Measurements from ENCODE around the gene DPYD. TPM values are rescaled to one million over a fixed set of nuclear protein-coding genes. Genes with fewer than 3 reads are reported as not detected.

The DPYD gene
- total RNA-seq, 2 donors from 2014 or later: 52.3 to 53.6 TPM

DNA sequence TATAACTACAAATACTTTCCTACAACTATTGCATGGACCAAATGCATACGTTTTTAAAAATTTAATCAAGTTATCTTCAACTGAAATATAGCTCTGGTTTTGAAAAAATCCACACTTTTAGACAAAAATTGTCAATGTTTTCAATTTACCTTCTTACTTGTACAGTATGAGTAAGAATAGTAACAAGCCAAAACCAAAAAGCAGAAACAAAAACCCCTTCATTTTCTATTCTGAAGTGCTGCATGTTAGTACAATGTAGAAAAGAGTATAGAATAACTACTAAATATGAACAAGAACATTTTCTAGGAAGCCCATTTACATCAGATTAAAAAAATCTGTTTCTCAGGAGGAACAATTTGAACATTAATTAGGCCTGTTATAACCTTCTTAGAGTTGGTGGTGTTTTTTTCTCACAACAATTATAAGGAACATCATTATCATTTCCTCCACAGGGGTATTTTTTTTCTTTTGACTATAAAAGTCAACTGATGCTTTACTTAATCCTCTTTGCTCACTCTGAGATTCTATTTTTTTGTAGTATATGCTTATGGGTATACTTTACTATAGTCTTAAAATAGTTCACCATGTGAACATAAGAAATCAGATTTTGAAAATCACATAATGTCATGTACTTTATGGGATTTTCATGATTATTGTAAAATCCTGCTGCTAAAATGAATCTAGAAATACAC, 723.9 kb downstream of the DPYD start:
- no peak for ATAC-seq
- no peak overlapping the region for H3K4me3 Mint-ChIP-seq
- peaks cover 3% of the 10 kb centered on the region for H3K4me1 Mint-ChIP-seq
- no peak overlapping the region for H3K27ac Mint-ChIP-seq
- no peaks in the 10 kb centered on the region for H3K27me3 Mint-ChIP-seq
- no peaks in the 10 kb centered on the region for H3K9me3 ChIP-seq (ENCODE audit: control insufficient read depth, low read length, poor library complexity, severe bottlenecking)
- peaks cover 7% of the 10 kb centered on the region for H3K36me3 Mint-ChIP-seq (ENCODE audit: low read depth)
- no peak for DNase-seq

DNA sequence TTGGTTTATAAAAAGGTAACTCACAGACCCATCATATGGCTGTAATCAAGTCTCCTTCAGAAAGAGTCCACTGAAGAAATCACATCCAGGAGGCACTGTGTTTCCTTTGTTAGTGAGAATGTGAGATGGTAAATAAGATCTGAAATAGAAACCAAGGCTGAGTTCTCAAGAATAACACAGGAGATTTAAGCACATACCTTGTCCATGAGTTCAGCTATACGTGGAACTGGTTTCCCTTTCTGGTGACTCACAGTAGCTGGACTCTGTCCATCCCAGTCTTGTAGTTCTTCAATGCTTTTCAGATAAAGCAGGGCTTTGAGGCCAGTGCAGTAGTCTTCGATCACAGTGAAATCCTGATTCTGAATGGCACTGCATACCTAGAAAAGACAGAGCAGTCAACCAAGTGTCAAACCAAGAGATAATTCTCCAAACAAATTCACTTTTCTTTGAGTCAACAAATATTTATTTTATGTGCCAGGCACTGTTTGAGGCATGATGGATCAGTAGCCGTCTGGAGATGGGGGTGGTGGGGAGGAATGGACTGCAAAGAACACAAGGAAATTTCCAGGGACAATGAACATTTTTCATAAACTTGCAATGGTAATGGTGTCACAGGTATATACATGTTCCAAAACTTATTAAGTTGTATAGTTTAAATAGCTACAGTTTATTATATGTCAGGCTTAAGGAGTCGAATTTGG, 727.8 kb downstream of the DPYD start:
- Mint-ChIP-seq H3K27ac (no peak overlapping the region), H3K27me3 (no peaks in the 10 kb centered on the region), H3K4me1 (peaks cover 4% of the 10 kb centered on the region), H3K4me3 (no peak overlapping the region), H3K36me3 (ENCODE audit: low read depth) (peaks cover 14% of the 10 kb centered on the region)
- H3K9me3 ChIP-seq (ENCODE audit: control insufficient read depth, low read length, poor library complexity, severe bottlenecking): no peaks in the 10 kb centered on the region
- DNase-seq: no peak
- no peak for ATAC-seq

DNA sequence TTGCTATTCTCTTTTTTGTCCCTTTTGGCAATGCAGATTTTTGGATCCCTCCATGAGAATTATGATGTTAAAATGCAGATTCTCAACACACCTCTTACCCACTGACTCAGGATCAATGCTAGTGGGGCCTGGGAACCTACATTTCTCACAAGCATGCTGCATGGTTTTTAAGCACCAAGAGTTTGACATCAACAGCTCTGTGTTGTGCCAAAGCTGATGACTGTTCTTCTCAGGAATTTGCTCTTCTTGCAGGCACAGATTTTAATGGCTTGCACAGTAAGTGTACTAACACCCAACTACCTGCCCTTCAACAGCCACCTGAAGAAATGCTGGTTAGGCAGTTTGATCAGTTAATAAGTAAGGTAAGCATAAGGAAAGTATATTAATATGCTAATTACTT, 730.5 kb downstream of the DPYD start:
- no peak overlapping the region for H3K27ac Mint-ChIP-seq
- no peak overlapping the region for H3K4me3 Mint-ChIP-seq
- no peaks in the 10 kb centered on the region for H3K9me3 ChIP-seq (ENCODE audit: control insufficient read depth, low read length, poor library complexity, severe bottlenecking)
- H3K36me3 Mint-ChIP-seq (ENCODE audit: low read depth): peaks cover 10% of the 10 kb centered on the region
- no peak for ATAC-seq
- H3K4me1 Mint-ChIP-seq: peaks cover 4% of the 10 kb centered on the region
- no peaks in the 10 kb centered on the region for H3K27me3 Mint-ChIP-seq
- no peak for DNase-seq

DNA sequence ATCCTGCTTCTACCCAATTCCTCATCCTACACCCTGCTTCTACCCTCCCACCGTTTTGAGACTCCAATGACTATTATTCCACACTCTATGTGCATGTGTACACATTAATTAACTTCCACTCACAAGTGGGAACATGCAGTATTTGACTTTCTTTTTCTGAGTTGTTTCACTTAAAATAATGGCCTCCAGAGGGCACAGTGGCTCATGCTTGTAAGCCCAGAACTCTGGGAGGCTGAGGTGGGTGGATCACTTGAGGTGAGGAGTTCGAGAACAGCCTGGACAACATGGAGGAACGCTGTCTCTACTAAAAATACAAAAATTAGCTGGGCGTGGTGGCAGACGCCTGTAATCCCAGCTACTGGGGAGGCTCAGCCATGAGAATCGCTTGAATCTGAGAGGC, 734.5 kb downstream of the DPYD start:
- no peak overlapping the region for H3K4me3 Mint-ChIP-seq
- H3K9me3 ChIP-seq (ENCODE audit: control insufficient read depth, low read length, poor library complexity, severe bottlenecking): no peaks in the 10 kb centered on the region
- ATAC-seq (no peak), DNase-seq (no peak)
- H3K4me1 Mint-ChIP-seq: no peaks in the 10 kb centered on the region
- H3K36me3 Mint-ChIP-seq (ENCODE audit: low read depth): peaks cover 8% of the 10 kb centered on the region
- H3K27ac Mint-ChIP-seq: no peak overlapping the region
- no peaks in the 10 kb centered on the region for H3K27me3 Mint-ChIP-seq

DNA sequence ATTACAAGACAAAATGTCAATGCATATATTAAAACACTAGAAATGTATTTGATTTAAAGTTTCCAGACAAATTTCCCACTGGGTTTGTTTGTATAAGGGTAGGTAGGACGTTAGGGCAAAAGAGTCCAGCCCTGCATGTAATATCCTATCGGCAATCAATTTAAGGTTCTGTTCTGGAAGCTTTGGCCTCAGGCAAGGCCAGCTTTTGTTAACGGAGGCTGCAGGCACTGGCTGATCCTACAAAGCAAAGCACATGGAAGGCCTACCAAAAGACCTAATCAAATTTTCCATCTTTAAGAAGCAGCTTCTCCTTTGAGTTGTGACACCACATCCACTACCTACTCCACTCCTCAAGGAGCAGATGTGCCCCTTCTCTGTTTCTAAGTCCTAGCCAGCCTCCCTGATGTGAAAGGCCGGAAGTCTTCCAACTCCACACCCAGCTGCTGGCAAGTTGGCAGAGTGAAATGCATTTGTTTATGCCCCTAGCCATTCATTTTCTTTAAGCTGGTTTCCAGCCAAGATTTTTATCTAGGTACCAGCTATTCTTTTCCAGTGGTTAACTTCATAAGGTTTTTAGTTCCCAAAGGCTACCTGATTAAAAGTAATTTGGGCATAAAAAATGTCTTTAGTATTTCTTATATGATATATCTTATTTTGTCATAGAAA, 746.7 kb downstream of the DPYD start:
- DNase-seq (no peak), ATAC-seq (no peak)
- H3K27ac Mint-ChIP-seq: no peak overlapping the region
- no peaks in the 10 kb centered on the region for H3K27me3 Mint-ChIP-seq
- no peaks in the 10 kb centered on the region for H3K4me1 Mint-ChIP-seq
- H3K9me3 ChIP-seq (ENCODE audit: control insufficient read depth, low read length, poor library complexity, severe bottlenecking): no peaks in the 10 kb centered on the region
- H3K36me3 Mint-ChIP-seq (ENCODE audit: low read depth): no peaks in the 10 kb centered on the region
- no peak overlapping the region for H3K4me3 Mint-ChIP-seq

DNA sequence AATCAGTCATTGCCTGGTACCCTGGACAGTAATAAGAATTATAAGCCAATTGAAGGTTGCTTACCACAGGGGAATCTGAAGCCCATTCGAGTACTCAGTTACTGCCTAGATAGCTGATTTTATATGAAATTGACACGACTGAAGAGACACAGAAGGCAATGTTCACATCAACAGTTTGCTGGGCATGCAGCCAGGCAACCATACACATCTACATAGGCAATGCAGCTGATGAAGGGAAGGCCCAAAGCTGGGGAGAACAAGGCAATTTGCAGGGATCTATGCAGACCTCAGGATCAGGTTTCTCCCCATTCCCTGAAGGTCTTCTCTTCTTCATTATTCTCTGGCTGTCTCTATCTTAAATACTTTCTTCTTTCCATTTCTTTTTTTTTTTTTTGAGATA, 750.5 kb downstream of the DPYD start:
- Mint-ChIP-seq H3K27ac (no peak overlapping the region), H3K4me1 (no peaks in the 10 kb centered on the region), H3K4me3 (no peak overlapping the region), H3K36me3 (ENCODE audit: low read depth) (no peaks in the 10 kb centered on the region), H3K27me3 (no peaks in the 10 kb centered on the region)
- no peak for ATAC-seq
- DNase-seq: no peak
- H3K9me3 ChIP-seq (ENCODE audit: control insufficient read depth, low read length, poor library complexity, severe bottlenecking): no peaks in the 10 kb centered on the region

DNA sequence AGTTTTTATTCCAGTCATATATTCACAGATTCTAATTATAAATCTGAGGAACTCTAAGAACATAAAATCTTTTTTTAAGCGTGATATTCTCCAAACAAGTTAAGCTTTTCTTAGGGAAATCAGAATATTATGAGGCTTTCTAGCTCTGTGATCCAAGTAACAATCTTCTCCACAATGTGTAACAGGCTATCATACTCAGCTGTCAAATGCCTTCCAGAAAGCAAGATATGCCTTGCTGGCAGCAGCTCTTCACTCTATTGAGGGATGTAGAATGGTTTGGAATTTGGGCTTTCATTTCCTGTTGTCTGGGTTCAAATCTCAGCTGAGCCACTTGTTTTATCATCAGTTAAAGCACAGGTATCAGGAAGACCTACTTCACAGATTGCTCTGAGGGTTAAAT, 752.8 kb downstream of the DPYD start:
- H3K27me3 Mint-ChIP-seq: no peaks in the 10 kb centered on the region
- DNase-seq (no peak), ATAC-seq (no peak)
- no peaks in the 10 kb centered on the region for H3K4me1 Mint-ChIP-seq
- H3K27ac Mint-ChIP-seq: no peak overlapping the region
- no peaks in the 10 kb centered on the region for H3K36me3 Mint-ChIP-seq (ENCODE audit: low read depth)
- no peak overlapping the region for H3K4me3 Mint-ChIP-seq
- no peaks in the 10 kb centered on the region for H3K9me3 ChIP-seq (ENCODE audit: control insufficient read depth, low read length, poor library complexity, severe bottlenecking)

DNA sequence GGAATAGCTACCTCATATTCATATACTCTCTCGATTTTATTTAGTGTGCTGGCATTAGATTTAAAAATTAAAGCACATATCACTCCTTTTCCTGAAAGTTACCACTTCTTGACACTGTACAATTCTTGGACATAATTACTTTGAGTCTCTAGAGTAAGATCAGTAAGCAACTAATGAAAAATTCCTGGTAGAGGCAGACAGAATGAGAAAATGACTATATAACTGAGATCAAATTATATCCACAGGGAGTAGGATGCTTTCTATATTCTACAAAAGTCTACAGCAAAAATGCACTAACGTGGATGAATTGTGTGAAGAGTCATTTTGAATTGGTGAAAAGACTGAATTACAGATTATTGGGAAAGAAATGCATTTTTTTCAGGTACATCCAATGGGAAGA, 753.6 kb downstream of the DPYD start:
- Mint-ChIP-seq H3K4me1 (no peaks in the 10 kb centered on the region), H3K4me3 (no peak overlapping the region)

DNA sequence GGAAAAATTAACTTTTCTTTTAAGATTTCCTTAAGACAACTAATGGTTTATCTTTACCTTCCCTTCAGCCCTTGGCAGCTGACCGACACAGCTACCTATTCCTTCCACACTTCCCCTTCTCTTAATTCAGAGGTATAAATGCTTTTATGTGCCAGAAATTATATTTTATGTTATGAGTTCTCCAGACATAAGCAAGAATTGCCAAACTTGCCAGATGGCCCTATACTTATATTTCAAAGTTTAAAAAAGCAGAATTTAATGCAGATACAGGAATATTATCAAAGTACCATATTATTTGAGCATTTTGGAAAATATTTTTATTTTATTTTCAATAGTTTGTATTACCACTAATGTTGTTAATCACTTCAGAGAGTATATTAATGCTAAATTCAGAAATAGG, 754.2 kb downstream of the DPYD start:
- no peaks in the 10 kb centered on the region for H3K36me3 Mint-ChIP-seq (ENCODE audit: low read depth)
- no peak overlapping the region for H3K27ac Mint-ChIP-seq
- H3K27me3 Mint-ChIP-seq: no peaks in the 10 kb centered on the region
- H3K4me3 Mint-ChIP-seq: no peak overlapping the region
- no peak for DNase-seq
- no peaks in the 10 kb centered on the region for H3K9me3 ChIP-seq (ENCODE audit: control insufficient read depth, low read length, poor library complexity, severe bottlenecking)
- no peak for ATAC-seq
- no peaks in the 10 kb centered on the region for H3K4me1 Mint-ChIP-seq

More for the DNA sequence above, 753.6 kb downstream of the DPYD start:
- no peaks in the 10 kb centered on the region for H3K36me3 Mint-ChIP-seq (ENCODE audit: low read depth)
- H3K27ac Mint-ChIP-seq: no peak overlapping the region
- ATAC-seq (no peak), DNase-seq (no peak)
- H3K9me3 ChIP-seq (ENCODE audit: control insufficient read depth, low read length, poor library complexity, severe bottlenecking): no peaks in the 10 kb centered on the region
- H3K27me3 Mint-ChIP-seq: no peaks in the 10 kb centered on the region

DNA sequence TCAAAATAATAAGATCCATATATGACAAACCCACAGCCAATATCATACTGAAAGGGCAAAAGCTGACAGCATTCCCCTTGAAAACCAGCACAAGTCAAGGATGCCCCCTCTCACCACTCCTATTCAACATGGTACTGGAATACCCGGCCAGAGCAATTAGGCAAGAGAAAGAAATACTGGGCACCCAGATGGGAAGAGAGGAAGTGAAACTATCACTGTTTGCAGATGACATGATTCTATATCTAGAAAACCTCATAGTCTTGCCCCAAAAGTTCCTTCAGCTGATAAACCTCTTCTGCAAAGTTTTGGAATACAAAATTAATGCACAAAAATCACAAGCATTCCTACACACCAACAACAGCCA, 756.6 kb downstream of the DPYD start:
- no peak overlapping the region for H3K27ac Mint-ChIP-seq
- DNase-seq: no peak
- no peaks in the 10 kb centered on the region for H3K9me3 ChIP-seq (ENCODE audit: control insufficient read depth, low read length, poor library complexity, severe bottlenecking)
- H3K27me3 Mint-ChIP-seq: no peaks in the 10 kb centered on the region
- H3K4me3 Mint-ChIP-seq: no peak overlapping the region
- H3K4me1 Mint-ChIP-seq: no peaks in the 10 kb centered on the region
- H3K36me3 Mint-ChIP-seq (ENCODE audit: low read depth): no peaks in the 10 kb centered on the region
- no peak for ATAC-seq

DNA sequence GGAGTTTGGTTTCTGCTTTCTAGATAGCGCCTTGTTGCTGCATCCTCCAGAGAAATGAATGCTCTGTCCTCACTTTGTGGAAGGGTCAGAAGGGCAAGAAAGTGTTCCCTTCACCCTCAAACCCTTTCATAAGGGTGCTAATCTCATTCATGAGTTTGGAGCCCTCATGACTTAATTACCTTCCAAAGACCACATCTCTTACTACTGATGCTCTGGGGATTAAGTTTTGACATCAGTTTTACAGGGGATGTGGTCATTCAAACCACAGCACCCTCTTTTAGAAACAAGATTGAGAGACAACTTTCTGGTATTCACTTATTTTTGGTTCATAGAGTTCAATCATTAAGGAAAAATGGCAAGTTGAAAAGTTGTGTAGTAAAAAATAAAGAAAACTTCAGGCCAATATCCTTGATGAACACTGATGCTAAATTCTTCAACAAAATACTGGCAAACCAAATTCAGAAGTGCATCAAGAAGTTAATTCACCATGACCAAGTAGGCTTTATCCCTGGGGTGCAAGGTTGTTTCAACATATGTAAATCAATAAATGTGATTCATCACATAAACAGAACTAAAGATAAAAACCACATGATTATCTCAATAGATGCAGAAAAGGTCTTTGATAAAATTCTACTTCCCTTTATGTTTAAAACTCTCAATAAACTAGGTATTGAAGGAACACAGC, 757.1 kb downstream of the DPYD start:
- Mint-ChIP-seq H3K4me3 (no peak overlapping the region), H3K27me3 (no peaks in the 10 kb centered on the region), H3K36me3 (ENCODE audit: low read depth) (no peaks in the 10 kb centered on the region), H3K27ac (no peak overlapping the region), H3K4me1 (no peaks in the 10 kb centered on the region)
- DNase-seq: no peak
- H3K9me3 ChIP-seq (ENCODE audit: control insufficient read depth, low read length, poor library complexity, severe bottlenecking): no peaks in the 10 kb centered on the region
- ATAC-seq: no peak

DNA sequence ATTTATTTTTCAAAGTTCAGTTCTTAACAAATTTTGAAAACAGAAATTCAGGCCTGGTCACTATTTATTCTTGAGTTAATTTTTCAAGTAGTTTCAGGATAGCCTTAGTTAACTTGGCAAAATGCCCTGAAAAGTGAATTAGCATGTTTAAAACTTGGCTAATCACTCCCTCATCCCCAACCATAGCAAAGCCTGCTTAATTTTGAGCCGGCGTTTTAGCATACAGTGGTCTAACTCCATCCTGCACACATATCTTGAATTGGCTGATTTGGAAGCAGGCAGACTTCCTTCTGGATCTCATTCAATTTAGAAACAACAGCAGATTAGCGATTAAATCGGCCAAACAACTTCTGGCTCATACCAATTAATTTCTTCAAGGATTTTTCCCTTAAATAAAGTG, 760.0 kb downstream of the DPYD start:
- Mint-ChIP-seq H3K36me3 (ENCODE audit: low read depth) (no peaks in the 10 kb centered on the region), H3K4me3 (no peak overlapping the region), H3K27me3 (no peaks in the 10 kb centered on the region), H3K27ac (no peak overlapping the region), H3K4me1 (no peaks in the 10 kb centered on the region)
- ATAC-seq (no peak), DNase-seq (no peak)
- H3K9me3 ChIP-seq (ENCODE audit: control insufficient read depth, low read length, poor library complexity, severe bottlenecking): no peaks in the 10 kb centered on the region

DNA sequence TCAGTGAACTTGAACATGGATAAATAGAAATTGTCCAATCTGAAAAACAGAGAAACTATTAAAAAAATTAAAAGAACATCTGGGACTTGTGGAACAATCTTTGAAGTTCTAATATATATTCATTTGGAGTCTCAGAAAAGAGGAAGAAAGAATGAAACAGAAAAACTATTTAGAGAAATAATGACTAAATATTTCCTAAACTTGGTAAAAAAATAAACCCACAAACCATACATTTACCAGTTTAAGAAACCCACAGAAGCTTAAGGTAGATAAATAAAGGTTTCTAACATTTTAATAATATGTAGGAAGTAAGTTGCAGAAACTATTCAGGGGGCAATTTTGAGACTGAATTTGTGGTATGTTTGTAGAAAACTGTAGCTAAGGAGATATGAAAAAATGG, 761.5 kb downstream of the DPYD start:
- H3K9me3 ChIP-seq (ENCODE audit: control insufficient read depth, low read length, poor library complexity, severe bottlenecking): no peaks in the 10 kb centered on the region
- ATAC-seq (no peak), DNase-seq (no peak)
- H3K27me3 Mint-ChIP-seq: no peaks in the 10 kb centered on the region
- no peaks in the 10 kb centered on the region for H3K4me1 Mint-ChIP-seq
- H3K27ac Mint-ChIP-seq: no peak overlapping the region
- no peak overlapping the region for H3K4me3 Mint-ChIP-seq
- H3K36me3 Mint-ChIP-seq (ENCODE audit: low read depth): no peaks in the 10 kb centered on the region
